Measurements from ENCODE around the gene SLC10A7. TPM values are rescaled to one million over a fixed set of nuclear protein-coding genes. Genes with fewer than 3 reads are reported as not detected.
A peak's percentile ranks its signal among the peaks of the same experiment; 100 is the strongest.

The SLC10A7 gene
- 9.0 and 12.4 TPM in 2 replicates for total RNA-seq

GRCh38 chr4:146521541-146522097 is at the start of gene SLC10A7:
TSS of gene SLC10A7 (minus strand) at chr4:146521940. CDS start at chr4:146521717, 223 bp downstream.
- no peaks in the 10 kb centered on the region for H3K9me3 ChIP-seq (ENCODE audit: low read depth, low read length)
- peak; percentile 90 for DNase-seq (ENCODE audit: insufficient read length, low spot score, missing footprints)
- peak within 1 kb of the TSS; percentile 94 for H3K4me3 ChIP-seq (ENCODE audit: insufficient read depth, low read length)
- H3K27ac ChIP-seq (ENCODE audit: low read depth, low read length): peak within 1 kb of the TSS; percentile 94
- H2AFZ ChIP-seq (ENCODE audit: low read length): peak within 1 kb of the TSS; percentile 100
- no peak for TF ChIP-seq CTCF (IDR thresholded peaks at IDR 0.05; ENCODE audit: extremely low read depth, low read depth, low read length)
- no peaks in the 10 kb centered on the region for H3K36me3 ChIP-seq (ENCODE audit: insufficient read depth, low read length)
- peaks cover 14% of the 10 kb centered on the region for H3K4me1 ChIP-seq (ENCODE audit: insufficient read depth, low read length)
- H4K20me1 ChIP-seq (ENCODE audit: insufficient read depth, low read length): no peaks in the 10 kb centered on the region
- H3K4me2 ChIP-seq (ENCODE audit: insufficient read depth, low read length): peak within 1 kb of the TSS; percentile 100
- H3K79me2 ChIP-seq (ENCODE audit: insufficient read depth, low read length): peaks cover 34% of the 10 kb centered on the region
- H3K27me3 ChIP-seq (ENCODE audit: insufficient read depth, low read length): no peaks in the 10 kb centered on the region

GRCh38 chr4:146567396-146567795 is 45.7 kb upstream of the SLC10A7 start:
- no peak overlapping the region for H3K4me2 ChIP-seq (ENCODE audit: insufficient read depth, low read length)
- no peak overlapping the region for H3K4me3 ChIP-seq (ENCODE audit: insufficient read depth, low read length)
- H3K36me3 ChIP-seq (ENCODE audit: insufficient read depth, low read length): no peaks in the 10 kb centered on the region
- H2AFZ ChIP-seq (ENCODE audit: low read length): no peak overlapping the region
- TF ChIP-seq CTCF (IDR thresholded peaks at IDR 0.05; ENCODE audit: extremely low read depth, low read depth, low read length): no peak
- H3K27me3 ChIP-seq (ENCODE audit: insufficient read depth, low read length): peaks cover 2% of the 10 kb centered on the region
- H3K27ac ChIP-seq (ENCODE audit: low read depth, low read length): no peak overlapping the region
- no peaks in the 10 kb centered on the region for H3K79me2 ChIP-seq (ENCODE audit: insufficient read depth, low read length)
- no peaks in the 10 kb centered on the region for H3K9me3 ChIP-seq (ENCODE audit: low read depth, low read length)
- no peak for DNase-seq (ENCODE audit: insufficient read length, low spot score, missing footprints)
- peaks cover 3% of the 10 kb centered on the region for H3K4me1 ChIP-seq (ENCODE audit: insufficient read depth, low read length)
- H4K20me1 ChIP-seq (ENCODE audit: insufficient read depth, low read length): no peaks in the 10 kb centered on the region

- no peak for TF ChIP-seq CTCF (IDR thresholded peaks at IDR 0.05; ENCODE audit: extremely low read depth, low read depth, low read length)
- Histone ChIP-seq H3K9me3 (ENCODE audit: low read depth, low read length) (no peaks in the 10 kb centered on the region), H2AFZ (ENCODE audit: low read length) (no peak overlapping the region), H3K4me1 (ENCODE audit: insufficient read depth, low read length) (peaks cover 3% of the 10 kb centered on the region), H4K20me1 (ENCODE audit: insufficient read depth, low read length) (no peaks in the 10 kb centered on the region), H3K79me2 (ENCODE audit: insufficient read depth, low read length) (no peaks in the 10 kb centered on the region), H3K4me2 (ENCODE audit: insufficient read depth, low read length) (no peak overlapping the region), H3K27me3 (ENCODE audit: insufficient read depth, low read length) (peaks cover 2% of the 10 kb centered on the region), H3K4me3 (ENCODE audit: insufficient read depth, low read length) (no peak overlapping the region), H3K36me3 (ENCODE audit: insufficient read depth, low read length) (no peaks in the 10 kb centered on the region), H3K27ac (ENCODE audit: low read depth, low read length) (no peak overlapping the region)
- no peak for DNase-seq (ENCODE audit: insufficient read length, low spot score, missing footprints)
Measured at GRCh38 chr4:146564492-146564891, 42.8 kb upstream of the SLC10A7 start.

- no peak overlapping the region for H3K4me2 ChIP-seq (ENCODE audit: insufficient read depth, low read length)
- TF ChIP-seq CTCF (IDR thresholded peaks at IDR 0.05; ENCODE audit: extremely low read depth, low read depth, low read length): no peak
Measured at GRCh38 chr4:146550161-146550560, 28.4 kb upstream of the SLC10A7 start.

More at GRCh38 chr4:146550161-146550560, 28.4 kb upstream of the SLC10A7 start:
- H3K4me1 ChIP-seq (ENCODE audit: insufficient read depth, low read length): no peaks in the 10 kb centered on the region
- no peaks in the 10 kb centered on the region for H3K27me3 ChIP-seq (ENCODE audit: insufficient read depth, low read length)
- H4K20me1 ChIP-seq (ENCODE audit: insufficient read depth, low read length): no peaks in the 10 kb centered on the region
- no peak overlapping the region for H3K4me3 ChIP-seq (ENCODE audit: insufficient read depth, low read length)
- H3K9me3 ChIP-seq (ENCODE audit: low read depth, low read length): no peaks in the 10 kb centered on the region
- DNase-seq (ENCODE audit: insufficient read length, low spot score, missing footprints): no peak
- no peaks in the 10 kb centered on the region for H3K36me3 ChIP-seq (ENCODE audit: insufficient read depth, low read length)
- H2AFZ ChIP-seq (ENCODE audit: low read length): no peak overlapping the region
- H3K79me2 ChIP-seq (ENCODE audit: insufficient read depth, low read length): no peaks in the 10 kb centered on the region
- no peak overlapping the region for H3K27ac ChIP-seq (ENCODE audit: low read depth, low read length)
